Sigmoid colon (tissue), 7 donors: ENCODE results near the gene DOCK3. TPM values are rescaled to one million over a fixed set of nuclear protein-coding genes. Genes with fewer than 3 reads are reported as not detected.

Experiments
- DNase-seq: peaks from one replicate; pipeline ENCODE4 v3.0.0-alpha.2; 2019
- H3K27ac ChIP-seq, 4 donors: fragments of 200-600 bp; sonication (generic); one replicate each; pipeline ENCODE4 v1.5.1; 2016 to 2019; ENCODE audit warnings: mild to moderate bottlenecking in 1 of 4
- H3K27me3 ChIP-seq, 3 donors: fragments of 200-600 bp; sonication (generic); one replicate each; pipeline ENCODE4 v1.5.1; 2019; ENCODE audit warnings: mild to moderate bottlenecking in 1 of 3
- H3K36me3 ChIP-seq, 4 donors: fragments of 200-600 bp; sonication (generic); one replicate each; pipeline ENCODE4 v1.5.1; 2016 to 2019
- H3K4me1 ChIP-seq, 4 donors: fragments of 200-600 bp; sonication (generic); one replicate each; pipeline ENCODE4 v1.5.1; 2017 to 2019
- H3K4me3 ChIP-seq, 4 donors: fragments of 200-600 bp; sonication (generic); one replicate each; pipeline ENCODE4 v1.5.1; 2017 to 2019; ENCODE audit warnings: mild to moderate bottlenecking in 2 of 4, moderate library complexity in 1 of 4
- H3K9me3 ChIP-seq, 4 donors: fragments of 200-600 bp in 3 of 4; sonication (generic) in 3 of 4; one replicate each; pipeline versions ENCODE4 v1.5.1 to v1.6.1; 2013 to 2019
- CTCF ChIP-seq, 4 experiments: fragments of 450-650 bp in 3 of 4; fragments of 200-600 bp in 1 of 4; IDR thresholded peaks; one replicate each; pipeline ENCODE4 v1.5.1; 2016 to 2019; ENCODE audit warnings: antibody characterized with exemption in 4 of 4, mild to moderate bottlenecking in 3 of 4, moderate library complexity in 2 of 4
- EP300 ChIP-seq, 4 donors: sonication (generic); formaldehyde crosslinking; IDR thresholded peaks; one replicate each; pipeline ENCODE4 v1.6.1; 2017; ENCODE audit warnings: antibody characterized with exemption in 4 of 4
- POLR2A ChIP-seq, 2 donors: fragments of 450-650 bp; IDR thresholded peaks; one replicate each; pipeline ENCODE4 v1.6.1; 2016; ENCODE audit warnings: antibody characterized with exemption in 2 of 2, mild to moderate bottlenecking in 2 of 2, moderate library complexity in 2 of 2
- POLR2AphosphoS5 ChIP-seq, 4 donors: sonication (generic); formaldehyde crosslinking; IDR thresholded peaks; one replicate each; pipeline ENCODE4 v1.6.1; 2017; ENCODE audit warnings: antibody characterized with exemption in 4 of 4
- WGBS, 2 donors: extraction: QIAGEN DNeasy Blood & Tissue Kit; methylation state at CpG; one replicate each; pipeline ENCODE4 v1.1.7; 2013; 5-methylcytosine and 5-hydroxymethylcytosine counted together
- intact Hi-C: fragments of 100-400 bp; cut with DNase I; formaldehyde crosslinking; loops from one replicate; pipeline ENCODE4 v1.15.1; 2023
- polyA plus RNA-seq, 3 donors: library from polyadenylated mRNA; stranded (reverse); fragments of 200-250 nt; gene quantifications; one replicate each; pipeline ENCODE4 v1.2.3, GENCODE V29; 2013
- total RNA-seq, 4 donors: library from RNA; depleted of rRNA; stranded (reverse); fragments of >200 nt; gene quantifications; one replicate each; pipeline ENCODE4 v1.1.0, GENCODE V29; 2016
- donor health status: healthy with polysubstance abuse.
- donor health status: Bipolar disorder and iron deficiency.
- donor health status: healthy.

DOCK3 gene
- total and polyA plus RNA-seq, 7 donors = 0.25 to 4.4 (median 3.3) TPM; not detected in 2

GRCh38 chr3:51139616-51140015 is 464.9 kb downstream of the DOCK3 start:
- intact Hi-C loops = no loop called here

GRCh38 chr3:51141573-51141972 is 466.8 kb downstream of the DOCK3 start:
- Histone ChIP-seq H3K9me3 (peaks cover 0 to 2% (median 0%) of the 10 kb centered on the region in 4 donors), H3K4me3 (no peak overlapping the region), H3K4me1 (no peaks in the 10 kb centered on the region), H3K27ac (no peak overlapping the region), H3K27me3 (no peaks in the 10 kb centered on the region), H3K36me3 (no peaks in the 10 kb centered on the region)
- intact Hi-C loops = no loop called here
- no peak for DNase-seq
- TF ChIP-seq CTCF (IDR thresholded peaks at IDR 0.05) (no peak), POLR2AphosphoS5 (IDR thresholded peaks at IDR 0.05) (no peak), POLR2A (IDR thresholded peaks at IDR 0.05) (no peak), EP300 (IDR thresholded peaks at IDR 0.05) (no peak)
- WGBS, 2 donors = 38 to 53% methylated on average over 2 of the region's 2 CpGs

More at GRCh38 chr3:51139616-51140015, 464.9 kb downstream of the DOCK3 start:
- 79 to 82% methylated on average over 1 of the region's 1 CpG for WGBS, 2 donors
- H3K36me3 ChIP-seq = no peaks in the 10 kb centered on the region
- no peak overlapping the region for H3K27ac ChIP-seq
- H3K27me3 ChIP-seq = no peaks in the 10 kb centered on the region
- H3K9me3 ChIP-seq = peaks cover 0 to 2% (median 0%) of the 10 kb centered on the region in 4 donors
- no peak for DNase-seq
- TF ChIP-seq CTCF (IDR thresholded peaks at IDR 0.05) (no peak), POLR2AphosphoS5 (IDR thresholded peaks at IDR 0.05) (no peak), POLR2A (IDR thresholded peaks at IDR 0.05) (no peak), EP300 (IDR thresholded peaks at IDR 0.05) (no peak)
- no peak overlapping the region for H3K4me3 ChIP-seq
- H3K4me1 ChIP-seq = no peaks in the 10 kb centered on the region

- Histone ChIP-seq H3K36me3 (no peaks in the 10 kb centered on the region), H3K27ac (no peak overlapping the region), H3K9me3 (no peaks in the 10 kb centered on the region), H3K4me3 (no peak overlapping the region), H3K27me3 (no peaks in the 10 kb centered on the region), H3K4me1 (no peaks in the 10 kb centered on the region)
- no peak for TF ChIP-seq POLR2A (IDR thresholded peaks at IDR 0.05)
- TF ChIP-seq CTCF (IDR thresholded peaks at IDR 0.05) = no peak
- no peak for TF ChIP-seq POLR2AphosphoS5 (IDR thresholded peaks at IDR 0.05)
- no peak for TF ChIP-seq EP300 (IDR thresholded peaks at IDR 0.05)
- intact Hi-C loops = no loop called here
- 80 to 88% methylated on average over 8 of the region's 8 CpGs for WGBS, 2 donors
- no peak for DNase-seq
Observed at GRCh38 chr3:51145811-51146585, 471.3 kb downstream of the DOCK3 start.

- Histone ChIP-seq H3K4me3 (no peak overlapping the region), H3K9me3 (no peaks in the 10 kb centered on the region), H3K27me3 (no peaks in the 10 kb centered on the region), H3K36me3 (no peaks in the 10 kb centered on the region), H3K27ac (no peak overlapping the region), H3K4me1 (no peaks in the 10 kb centered on the region)
- intact Hi-C loops = no loop called here
- WGBS, 2 donors = 91 to 98% methylated on average over 2 of the region's 2 CpGs
- DNase-seq = no peak
- TF ChIP-seq CTCF (IDR thresholded peaks at IDR 0.05) (no peak), EP300 (IDR thresholded peaks at IDR 0.05) (no peak), POLR2AphosphoS5 (IDR thresholded peaks at IDR 0.05) (no peak), POLR2A (IDR thresholded peaks at IDR 0.05) (no peak)
Observed at GRCh38 chr3:51146781-51147180, 472.1 kb downstream of the DOCK3 start.
